Cardiac fibroblast (primary cell): ENCODE results near the gene P2RX1.

Source experiments
- DNase-seq, 2 donors: peaks; one replicate each; pipeline versions ENCODE4 v3.0.0 to v3.0.0-alpha.2; 2010; ENCODE audit warnings: low read depth in 2 of 2
- H3K4me3 ChIP-seq, 2 donors: replicated peaks in 1 of 2; 1 replicate in 1 of 2; 2 replicates in 1 of 2; pipeline ENCODE4 v1.5.1; 2011; ENCODE audit warnings: low read depth in 2 of 2, low read length in 2 of 2, mild to moderate bottlenecking in 2 of 2, moderate library complexity in 1 of 2
- CTCF ChIP-seq: IDR thresholded peaks from one replicate; pipeline ENCODE4 v1.5.1; 2011; ENCODE audit warnings: low read depth, mild to moderate bottlenecking, low read length, inconsistent platforms

The P2RX1 gene

GRCh38 chr17:3905017-3905520 lies 11.2 kb downstream of the P2RX1 start:
- H3K4me3 ChIP-seq, result no peak overlapping the region

GRCh38 chr17:3904501-3904900 lies 11.8 kb downstream of the P2RX1 start:
- no peak for TF ChIP-seq CTCF
- no peak for DNase-seq
- H3K4me3 ChIP-seq, result no peak overlapping the region

More at GRCh38 chr17:3905017-3905520, 11.2 kb downstream of the P2RX1 start:
- no peak for DNase-seq
- no peak for TF ChIP-seq CTCF

GRCh38 chr17:3903881-3904290 lies 12.4 kb downstream of the P2RX1 start:
- no peak overlapping the region for H3K4me3 ChIP-seq
- no peak for TF ChIP-seq CTCF
- no peak for DNase-seq

GRCh38 chr17:3903051-3903825 lies 13.0 kb downstream of the P2RX1 start:
- H3K4me3 ChIP-seq, result no peak overlapping the region
- no peak for TF ChIP-seq CTCF
- no peak for DNase-seq

- no peak for TF ChIP-seq CTCF
- no peak for DNase-seq
- H3K4me3 ChIP-seq, result no peak overlapping the region
Measured at GRCh38 chr17:3900646-3901045, 15.6 kb downstream of the P2RX1 start.

GRCh38 chr17:3897731-3898130 lies 18.5 kb downstream of the P2RX1 start:
- H3K4me3 ChIP-seq, result no peak overlapping the region
- no peak for DNase-seq
- TF ChIP-seq CTCF, result no peak

GRCh38 chr17:3896968-3897235 lies 19.4 kb downstream of the P2RX1 start:
- TF ChIP-seq CTCF, result no peak
- DNase-seq, result no peak
- H3K4me3 ChIP-seq, result no peak overlapping the region
